GM23338 (cell line): ENCODE data around the gene C1RL. TPM values are rescaled to one million over a fixed set of nuclear protein-coding genes. Genes with fewer than 3 reads are reported as not detected.

Experiments used
- ATAC-seq: fragments of 200-7000 bp; cut with Tn5 transposase; 3 replicates; pipeline ENCODE4 v1.9.1; 2020
- DNase-seq: peaks from one replicate; pipeline ENCODE4 v3.0.0-alpha.2; 2015; ENCODE audit warnings: low spot score
- H2AFZ ChIP-seq: fragments of 200-600 bp; sonication (generic); 2 replicates; pipeline ENCODE4 v1.8.0; 2016; ENCODE audit warnings: antibody characterized with exemption, mild to moderate bottlenecking, moderate library complexity
- H3F3A ChIP-seq: fragments of 200-600 bp; sonication (generic); replicated peaks from 2 replicates; pipeline ENCODE4 v1.8.0; 2017; ENCODE audit warnings: antibody characterized with exemption, mixed run types, low read depth
- H3K27ac ChIP-seq: fragments of 200-600 bp; sonication (generic); 2 replicates; pipeline ENCODE4 v1.6.1; 2016; ENCODE audit warnings: low read depth
- H3K27me3 ChIP-seq: fragments of 200-600 bp; sonication (generic); 2 replicates; pipeline ENCODE4 v1.8.0; 2016; ENCODE audit warnings: mild to moderate bottlenecking, mixed run types, moderate library complexity; ENCODE audit not compliant: insufficient read depth
- H3K36me3 ChIP-seq: fragments of 200-600 bp; sonication (generic); 2 replicates; pipeline ENCODE4 v1.8.0; 2016; ENCODE audit warnings: mild to moderate bottlenecking; ENCODE audit not compliant: insufficient read depth
- H3K4me1 ChIP-seq: fragments of 200-600 bp; sonication (generic); 2 replicates; pipeline ENCODE4 v1.8.0; 2016; ENCODE audit warnings: mild to moderate bottlenecking, moderate library complexity; ENCODE audit not compliant: insufficient read depth
- H3K4me2 ChIP-seq: fragments of 200-600 bp; sonication (generic); 2 replicates; pipeline ENCODE4 v1.7.1; 2017; ENCODE audit warnings: mixed run types
- H3K4me3 ChIP-seq: fragments of 200-600 bp; sonication (generic); 2 replicates; pipeline ENCODE4 v1.6.1; 2016; ENCODE audit warnings: mixed run types
- H3K79me2 ChIP-seq: fragments of 200-600 bp; sonication (generic); replicated peaks from 2 replicates; pipeline ENCODE4 v1.8.0; 2017; ENCODE audit warnings: mild to moderate bottlenecking; ENCODE audit not compliant: insufficient read depth
- H3K9me2 ChIP-seq: fragments of 200-600 bp; sonication (generic); 2 replicates; pipeline ENCODE4 v1.8.0; 2017; ENCODE audit not compliant: insufficient read depth
- H4K20me1 ChIP-seq: fragments of 200-600 bp; sonication (generic); replicated peaks from 2 replicates; pipeline ENCODE4 v1.8.0; 2017; ENCODE audit warnings: mild to moderate bottlenecking; ENCODE audit not compliant: insufficient read depth
- H3K27ac Mint-ChIP-seq: 2 replicates; pipeline ENCODE4 v1.8.0; 2020; ENCODE audit warnings: inconsistent platforms, mild to moderate bottlenecking, moderate library complexity, mixed read lengths
- H3K27me3 Mint-ChIP-seq: 3 replicates; pipeline ENCODE4 v1.8.0; 2022; ENCODE audit warnings: low read depth, mild to moderate bottlenecking, moderate library complexity, mixed read lengths, inconsistent platforms; ENCODE audit not compliant: insufficient read depth, poor library complexity
- H3K36me3 Mint-ChIP-seq: 3 replicates; pipeline ENCODE4 v1.8.0; 2021; ENCODE audit warnings: low read depth, mild to moderate bottlenecking, inconsistent platforms, moderate library complexity, mixed read lengths
- H3K4me1 Mint-ChIP-seq: 3 replicates; pipeline ENCODE4 v1.8.0; 2020; ENCODE audit warnings: mild to moderate bottlenecking, inconsistent platforms, mixed read lengths
- H3K4me3 Mint-ChIP-seq: 3 replicates; pipeline ENCODE4 v1.8.0; 2021; ENCODE audit warnings: moderate library complexity, mild to moderate bottlenecking, inconsistent platforms, mixed read lengths
- H3K9me3 Mint-ChIP-seq: 3 replicates; pipeline ENCODE4 v1.8.0; 2020; ENCODE audit warnings: moderate library complexity, mild to moderate bottlenecking, inconsistent platforms, mixed read lengths
- CREB1 ChIP-seq: fragments of 250-450 bp; sonication (Bioruptor Pico); IDR thresholded peaks from 2 replicates; pipeline ENCODE4 v1.5.0; 2020; ENCODE audit warnings: low read depth, mild to moderate bottlenecking, moderate library complexity
- ETS1 ChIP-seq: IDR thresholded peaks from 2 replicates; pipeline ENCODE4 v1.6.1; 2016; ENCODE audit warnings: antibody characterized with exemption
- EZH2 ChIP-seq: fragments of 200-600 bp; sonication (generic); IDR thresholded peaks from one replicate; pipeline ENCODE4 v1.8.0; 2017; ENCODE audit warnings: antibody characterized with exemption, mild to moderate bottlenecking, low read depth; ENCODE audit not compliant: unreplicated experiment
- EZH2phosphoT487 ChIP-seq: fragments of 200-600 bp; sonication (generic); IDR thresholded peaks from one replicate; pipeline ENCODE4 v1.8.1; 2018; ENCODE audit warnings: antibody characterized with exemption; ENCODE audit not compliant: unreplicated experiment
- NANOG ChIP-seq: IDR thresholded peaks from 2 replicates; pipeline ENCODE4 v1.6.1; 2016; ENCODE audit warnings: antibody characterized with exemption, borderline replicate concordance
- REST ChIP-seq: IDR thresholded peaks from one replicate; pipeline ENCODE4 v1.6.1; 2018; ENCODE audit warnings: antibody characterized with exemption; ENCODE audit not compliant: unreplicated experiment
- polyA plus RNA-seq: library from polyadenylated mRNA; unstranded; fragments of >200 nt; fragmentation: Nextera tagmentation; extraction: Ambion mirVana; gene quantifications from 2 replicates; pipeline ENCODE4 v1.2.1, GENCODE V29; 2016
- total RNA-seq: library from RNA; depleted of rRNA; stranded (reverse); fragments of >200 nt; shearing (Covaris generic); gene quantifications from 2 replicates; pipeline ENCODE4 v1.2.3, GENCODE V29; 2014

C1RL gene
- total and polyA plus RNA-seq, 2 experiments from 2014 or later, result 7.3 to 8.8 TPM

- Histone ChIP-seq H3K79me2 (no peaks in the 10 kb centered on the region), H3K9me2 (no peaks in the 10 kb centered on the region), H3K27ac (no peak overlapping the region), H3K4me3 (no peak overlapping the region), H4K20me1 (no peaks in the 10 kb centered on the region; the same call in 1 of the 2 replicates), H3K27me3 (no peaks in the 10 kb centered on the region), H2AFZ (no peak overlapping the region), H3K36me3 (no peaks in the 10 kb centered on the region; the same call in 1 of the 2 replicates), H3F3A (no peaks in the 10 kb centered on the region), H3K4me1 (no peaks in the 10 kb centered on the region), H3K4me2 (no peak overlapping the region)
- TF ChIP-seq NANOG, result no peak
- Mint-ChIP-seq H3K27ac (no peak overlapping the region), H3K9me3 (no peaks in the 10 kb centered on the region; the same call in 2 of the 3 replicates), H3K4me1 (no peaks in the 10 kb centered on the region), H3K27me3 (peaks cover 4% of the 10 kb centered on the region), H3K36me3 (peaks cover 15% of the 10 kb centered on the region), H3K4me3 (no peak overlapping the region)
- DNase-seq (no peak), ATAC-seq (no peak)
Observed at GRCh38 chr12:7146906-7147305, 37.9 kb upstream of the C1RL start.

- H3K27ac ChIP-seq, result no peak overlapping the region
- no peaks in the 10 kb centered on the region for H3K4me1 ChIP-seq
- no peaks in the 10 kb centered on the region; the same call in 1 of the 2 replicates for H4K20me1 ChIP-seq
- H3K27me3 Mint-ChIP-seq, result peaks cover 4% of the 10 kb centered on the region
- peaks cover 20% of the 10 kb centered on the region for H3K36me3 Mint-ChIP-seq
- no peaks in the 10 kb centered on the region; the same call in 2 of the 3 replicates for H3K9me3 Mint-ChIP-seq
- no peak overlapping the region for H3K4me2 ChIP-seq
- H3K9me2 ChIP-seq, result no peaks in the 10 kb centered on the region
- H2AFZ ChIP-seq, result no peak overlapping the region
- no peaks in the 10 kb centered on the region for H3K4me1 Mint-ChIP-seq
- ATAC-seq (no peak), DNase-seq (no peak)
- H3K36me3 ChIP-seq, result no peaks in the 10 kb centered on the region; the same call in 1 of the 2 replicates
- no peak overlapping the region for H3K27ac Mint-ChIP-seq
- no peak overlapping the region for H3K4me3 ChIP-seq
- no peaks in the 10 kb centered on the region for H3K27me3 ChIP-seq
- H3K79me2 ChIP-seq, result no peaks in the 10 kb centered on the region
- TF ChIP-seq REST, result no peak
- TF ChIP-seq ETS1, result no peak
- no peak for TF ChIP-seq EZH2phosphoT487
- TF ChIP-seq CREB1 (CRISPR knock-in tag), result no peak
- no peak overlapping the region for H3K4me3 Mint-ChIP-seq
- H3F3A ChIP-seq, result no peaks in the 10 kb centered on the region
Observed at GRCh38 chr12:7146228-7146627, 37.2 kb upstream of the C1RL start.

GRCh38 chr12:7145671-7146070 lies 36.7 kb upstream of the C1RL start:
- no peak overlapping the region for H3K27ac Mint-ChIP-seq
- no peaks in the 10 kb centered on the region for H3K27me3 ChIP-seq
- no peaks in the 10 kb centered on the region; the same call in 1 of the 2 replicates for H4K20me1 ChIP-seq
- no peaks in the 10 kb centered on the region for H3K4me1 Mint-ChIP-seq
- no peaks in the 10 kb centered on the region for H3K79me2 ChIP-seq
- no peaks in the 10 kb centered on the region; the same call in 1 of the 2 replicates for H3K36me3 ChIP-seq
- H3K27ac ChIP-seq, result no peak overlapping the region
- H3K4me3 ChIP-seq, result no peak overlapping the region
- no peak overlapping the region for H3K4me2 ChIP-seq
- H3K9me2 ChIP-seq, result no peaks in the 10 kb centered on the region
- H3K27me3 Mint-ChIP-seq, result peaks cover 4% of the 10 kb centered on the region
- H3K9me3 Mint-ChIP-seq, result no peaks in the 10 kb centered on the region; the same call in 2 of the 3 replicates
- H3K36me3 Mint-ChIP-seq, result peaks cover 20% of the 10 kb centered on the region
- DNase-seq (no peak), ATAC-seq (no peak)
- H2AFZ ChIP-seq, result no peak overlapping the region
- H3K4me1 ChIP-seq, result no peaks in the 10 kb centered on the region
- no peak overlapping the region for H3K4me3 Mint-ChIP-seq
- no peaks in the 10 kb centered on the region for H3F3A ChIP-seq
- TF ChIP-seq REST (no peak), EZH2 (no peak), NANOG (no peak)
